Globus pallidus (tissue), 1 donor: Measurements from ENCODE around the gene RASL10A.
A peak's percentile ranks its signal among the peaks of the same experiment; 100 is the strongest.
"Not testable (repeated sequence)": the region's sequence is repeated elsewhere in the genome, so short reads cannot be mapped to it uniquely, and the experiment has no call there.

Experiments
- DNase-seq: peaks from one replicate; pipeline ENCODE4 v3.0.0-alpha.2; 2015; ENCODE audit warnings: low spot score

RASL10A gene

GRCh38 chr22:29315286-29316140, at the start of gene RASL10A:
TSS of gene RASL10A (minus strand) at chr22:29315697. CDS start at chr22:29315246, 451 bp downstream.
- no peak for DNase-seq

- no peak for DNase-seq
Observed at GRCh38 chr22:29359469-29359868, 44.0 kb upstream of the RASL10A start.

- not testable (repeated sequence) for DNase-seq
Observed at GRCh38 chr22:29357193-29357890, 41.8 kb upstream of the RASL10A start.

- DNase-seq = no peak
Observed at GRCh38 chr22:29353860-29354259, 38.4 kb upstream of the RASL10A start.

- no peak for DNase-seq
Observed at GRCh38 chr22:29353286-29353685, 37.8 kb upstream of the RASL10A start.

GRCh38 chr22:29352778-29353177, 37.3 kb upstream of the RASL10A start:
- no peak for DNase-seq

- DNase-seq = no peak
Observed at GRCh38 chr22:29351891-29352290, 36.4 kb upstream of the RASL10A start.

GRCh38 chr22:29351042-29351441, 35.5 kb upstream of the RASL10A start:
- no peak for DNase-seq

GRCh38 chr22:29348956-29349355, 33.5 kb upstream of the RASL10A start:
- DNase-seq = no peak

GRCh38 chr22:29348041-29348440, 32.5 kb upstream of the RASL10A start:
- no peak for DNase-seq

GRCh38 chr22:29346659-29347058, 31.2 kb upstream of the RASL10A start:
- peak; percentile 82 for DNase-seq

GRCh38 chr22:29345932-29346331, 30.4 kb upstream of the RASL10A start:
- DNase-seq = no peak

- DNase-seq = not testable (repeated sequence)
Observed at GRCh38 chr22:29344889-29345288, 29.4 kb upstream of the RASL10A start.

- DNase-seq = peak; percentile 40
Observed at GRCh38 chr22:29344137-29344536, 28.6 kb upstream of the RASL10A start.

GRCh38 chr22:29343313-29343805, 27.9 kb upstream of the RASL10A start:
- DNase-seq = no peak

- no peak for DNase-seq
Observed at GRCh38 chr22:29342577-29343312, 27.2 kb upstream of the RASL10A start.

- no peak for DNase-seq
Observed at GRCh38 chr22:29342177-29342576, 26.7 kb upstream of the RASL10A start.

GRCh38 chr22:29341849-29342127, 26.3 kb upstream of the RASL10A start:
- no peak for DNase-seq

- DNase-seq = no peak
Observed at GRCh38 chr22:29341056-29341848, 25.8 kb upstream of the RASL10A start.

GRCh38 chr22:29340566-29340965, 25.1 kb upstream of the RASL10A start:
- DNase-seq = no peak

GRCh38 chr22:29339381-29340235, 24.1 kb upstream of the RASL10A start:
- no peak for DNase-seq
